GM19463 (cell line): ENCODE data around the gene BIN1.

Source experiments
- ATAC-seq: cut with Tn5 transposase; IDR thresholded peaks from one replicate; pipeline ENCODE4 v1.9.1; 2021; ENCODE audit warnings: mild to moderate bottlenecking, moderate library complexity; ENCODE audit not compliant: unreplicated experiment

BIN1 gene

DNA sequence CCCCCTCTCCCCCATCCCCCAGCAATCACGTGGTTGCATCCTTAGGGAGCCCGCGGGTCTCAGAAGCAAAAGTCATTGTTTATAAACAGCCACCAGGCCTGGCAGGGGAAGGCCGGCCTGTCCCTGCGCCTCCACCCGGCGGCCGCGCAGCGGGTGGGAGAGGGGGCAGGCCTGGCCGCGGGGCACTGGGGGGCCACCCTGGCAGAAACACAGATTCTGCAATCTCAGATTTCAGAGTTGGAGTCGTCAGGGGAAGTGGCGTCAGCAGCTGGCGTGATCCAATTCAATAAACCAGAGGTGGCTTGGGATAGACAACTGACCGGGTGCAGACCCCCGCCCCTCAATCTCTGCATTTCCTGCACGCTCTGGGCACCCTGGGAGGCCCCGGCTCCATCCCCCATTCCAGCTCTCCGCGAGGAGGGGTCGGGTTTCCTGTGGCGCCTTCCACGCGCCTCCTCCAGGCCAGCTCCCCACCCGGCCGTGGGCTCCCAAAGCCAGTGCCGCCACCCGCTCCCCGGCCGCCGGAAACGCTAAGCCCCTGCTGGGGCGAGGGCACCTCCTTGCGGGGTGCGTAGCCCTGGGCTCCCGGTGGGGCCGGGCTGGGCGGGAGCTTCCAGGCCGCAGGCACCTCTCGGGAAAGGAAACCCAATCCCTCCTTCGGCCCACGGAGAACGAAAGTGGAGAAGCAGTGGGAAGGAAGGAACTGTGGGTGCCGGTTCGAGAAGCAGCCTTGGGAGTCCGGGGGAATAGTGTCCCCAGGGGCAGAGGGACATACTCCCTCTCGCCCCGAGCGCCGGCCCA lies 1.1 kb downstream of the BIN1 start:
- no peak for ATAC-seq

- no peak for ATAC-seq
These were observed 1.9 kb downstream of the BIN1 start for GRCh38 chr2:127104881-127105655.

GRCh38 chr2:127104166-127104660 lies 2.7 kb downstream of the BIN1 start:
- no peak for ATAC-seq

DNA sequence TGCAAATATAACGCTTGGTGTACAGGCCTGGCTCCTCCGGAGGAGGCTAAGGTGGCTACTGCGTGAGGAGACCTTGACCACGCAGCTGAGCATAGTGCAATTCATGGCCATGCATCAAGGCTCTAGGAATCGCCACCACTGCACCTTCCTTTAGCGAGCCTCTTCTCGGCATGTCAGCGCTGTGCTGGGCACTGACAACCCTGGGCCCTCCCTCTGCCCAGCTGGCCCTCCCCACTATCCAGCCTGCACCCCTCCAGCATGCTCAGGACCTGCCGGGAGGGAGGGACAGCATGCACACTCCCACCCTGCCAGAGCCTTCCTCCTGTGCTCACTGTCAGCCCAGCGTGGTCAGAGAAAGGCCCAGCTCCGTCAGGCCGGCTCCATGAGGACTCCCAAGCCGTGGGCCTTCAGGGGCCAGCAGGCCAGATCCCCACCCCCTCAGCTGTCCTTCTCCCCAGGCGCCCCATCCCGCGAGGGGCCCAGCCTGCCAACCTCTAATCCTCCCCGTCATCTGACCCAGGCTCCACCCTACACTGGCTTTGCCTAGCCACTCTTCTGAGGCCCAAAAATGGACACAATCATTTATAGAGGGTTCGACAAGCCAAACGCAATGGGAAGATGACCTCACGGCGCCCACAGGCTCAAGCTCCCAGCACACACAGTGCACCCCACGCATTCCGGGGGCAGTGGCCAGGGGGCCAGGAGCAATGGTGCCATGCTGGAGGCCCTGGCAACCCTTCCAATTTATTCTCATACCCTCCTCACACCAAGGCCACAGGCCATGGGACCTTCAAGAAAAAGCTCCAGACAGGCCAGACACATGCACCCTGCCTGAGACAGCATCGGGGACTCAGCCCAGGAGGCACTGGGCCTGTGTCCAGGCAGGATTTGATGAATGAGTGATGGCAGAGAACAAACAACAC lies 3.5 kb downstream of the BIN1 start:
- ATAC-seq: no peak

DNA sequence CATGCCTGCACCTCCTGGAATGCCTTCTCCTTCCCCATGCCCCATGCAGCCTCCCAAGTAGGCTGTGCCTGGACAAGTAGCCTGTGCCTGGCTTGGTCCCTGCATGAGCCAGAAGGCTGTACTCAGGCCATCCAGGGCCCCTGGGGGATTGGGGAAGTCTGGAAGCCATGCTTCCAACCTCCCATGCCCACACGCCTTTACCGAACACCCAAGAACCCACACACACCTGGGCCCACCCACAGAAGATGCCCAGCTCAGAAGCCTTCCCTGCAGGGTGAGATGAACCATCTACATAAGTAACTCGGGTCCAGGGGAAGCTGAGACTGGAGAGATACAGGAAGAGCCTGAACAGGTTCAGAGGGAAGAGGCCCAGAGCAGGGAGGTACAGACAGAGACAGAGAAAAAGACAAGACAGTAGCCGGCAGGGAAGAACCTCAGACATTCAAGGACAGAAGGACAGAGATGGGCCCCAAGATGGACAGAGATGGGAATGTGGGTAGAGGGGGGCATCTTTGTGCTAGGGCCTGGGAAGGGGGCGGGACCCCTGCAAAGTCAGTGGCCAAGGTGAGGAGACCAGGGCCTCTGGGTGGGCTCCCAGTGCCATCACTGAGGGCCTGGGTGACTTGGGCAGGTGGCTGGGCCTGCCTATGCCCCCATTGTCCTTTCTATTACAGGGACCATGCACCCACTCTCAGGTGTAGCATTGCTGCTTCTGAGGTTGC lies 4.3 kb downstream of the BIN1 start:
- no peak for ATAC-seq

- no peak for ATAC-seq
These were observed 5.0 kb downstream of the BIN1 start for GRCh38 chr2:127101756-127102477.

DNA sequence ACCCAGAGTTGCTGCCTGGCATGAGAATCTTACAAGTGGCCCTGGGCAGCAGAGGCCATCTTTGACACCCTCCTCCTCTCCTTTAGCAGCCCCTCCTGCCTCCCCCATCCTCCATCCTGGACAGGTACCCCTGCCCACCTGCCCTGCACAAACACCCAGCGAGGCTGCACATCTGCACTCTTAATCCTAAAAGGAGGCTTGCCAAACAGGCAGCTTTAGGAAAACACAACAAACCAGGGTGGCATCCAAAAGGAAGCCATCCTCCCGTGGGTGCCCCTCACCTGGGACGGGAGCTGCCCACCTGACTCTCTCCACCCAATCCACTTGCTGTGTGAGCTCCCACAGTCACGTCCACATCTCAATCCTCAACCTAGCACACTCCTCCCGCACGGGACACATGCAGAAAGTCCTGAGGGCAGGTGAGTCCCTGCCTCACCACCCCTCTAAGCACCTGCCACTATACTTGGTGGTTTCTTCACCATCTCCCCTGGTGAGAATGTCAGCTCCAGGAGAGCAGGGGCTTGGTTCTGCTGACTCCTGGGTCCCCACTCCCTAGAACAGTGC lies 5.8 kb downstream of the BIN1 start:
- no peak for ATAC-seq

GRCh38 chr2:127100251-127101047 lies 6.5 kb downstream of the BIN1 start:
- no peak for ATAC-seq

GRCh38 chr2:127098711-127099110 lies 8.2 kb downstream of the BIN1 start:
- ATAC-seq: no peak

DNA sequence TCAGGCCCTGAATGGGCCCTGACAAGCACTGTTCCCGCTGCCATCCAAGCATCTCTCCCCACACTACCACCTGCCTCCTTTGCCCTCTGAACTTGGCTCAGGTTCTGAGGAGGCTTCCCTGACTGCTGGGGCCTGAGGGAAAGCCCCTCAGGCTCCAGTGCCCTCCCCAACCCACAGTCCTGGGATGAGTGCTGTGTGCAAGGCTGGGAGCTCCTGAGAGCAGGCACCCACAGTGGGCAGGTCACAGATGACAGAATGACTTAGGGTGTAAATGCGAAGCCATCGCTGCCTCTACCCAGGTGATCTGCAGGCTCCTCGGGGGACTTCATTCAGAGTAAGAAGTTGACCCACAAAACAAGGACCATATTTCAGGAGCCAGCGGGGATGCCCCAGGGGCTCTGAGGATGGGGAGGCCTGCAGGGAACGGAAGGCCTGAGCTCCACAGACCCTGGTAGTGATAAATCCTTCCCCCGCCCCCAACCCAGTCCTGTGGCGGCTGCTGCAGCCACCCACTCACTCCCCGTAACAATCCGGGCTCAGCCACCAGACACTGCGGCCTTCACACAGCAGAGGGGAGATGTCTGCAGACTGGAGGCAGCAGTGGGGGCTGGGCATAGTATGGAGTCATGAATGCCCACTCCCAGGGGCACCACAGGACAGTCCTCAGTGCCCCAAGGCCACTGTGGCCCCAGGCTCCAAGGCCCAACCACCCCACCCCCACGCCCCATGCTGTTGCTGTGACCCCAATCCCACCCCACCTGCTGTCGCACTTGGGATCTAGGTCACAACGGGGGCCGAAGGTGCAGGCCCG lies 8.9 kb downstream of the BIN1 start:
- no peak for ATAC-seq

DNA sequence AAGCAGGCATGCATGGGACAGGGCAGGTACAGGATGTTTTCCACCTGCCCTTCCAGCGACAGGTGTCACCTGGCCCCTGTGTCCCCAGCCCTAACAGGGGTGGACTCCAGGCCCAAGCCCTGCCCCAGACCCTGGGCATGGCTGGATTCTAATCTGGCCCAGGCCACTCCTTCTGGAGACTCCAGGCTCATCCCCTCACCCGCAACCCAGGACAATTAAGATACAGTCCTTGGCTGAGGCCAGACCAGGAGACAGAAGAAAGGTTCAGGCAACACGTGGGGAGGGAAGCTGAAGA lies 9.5 kb downstream of the BIN1 start:
- ATAC-seq: no peak

DNA sequence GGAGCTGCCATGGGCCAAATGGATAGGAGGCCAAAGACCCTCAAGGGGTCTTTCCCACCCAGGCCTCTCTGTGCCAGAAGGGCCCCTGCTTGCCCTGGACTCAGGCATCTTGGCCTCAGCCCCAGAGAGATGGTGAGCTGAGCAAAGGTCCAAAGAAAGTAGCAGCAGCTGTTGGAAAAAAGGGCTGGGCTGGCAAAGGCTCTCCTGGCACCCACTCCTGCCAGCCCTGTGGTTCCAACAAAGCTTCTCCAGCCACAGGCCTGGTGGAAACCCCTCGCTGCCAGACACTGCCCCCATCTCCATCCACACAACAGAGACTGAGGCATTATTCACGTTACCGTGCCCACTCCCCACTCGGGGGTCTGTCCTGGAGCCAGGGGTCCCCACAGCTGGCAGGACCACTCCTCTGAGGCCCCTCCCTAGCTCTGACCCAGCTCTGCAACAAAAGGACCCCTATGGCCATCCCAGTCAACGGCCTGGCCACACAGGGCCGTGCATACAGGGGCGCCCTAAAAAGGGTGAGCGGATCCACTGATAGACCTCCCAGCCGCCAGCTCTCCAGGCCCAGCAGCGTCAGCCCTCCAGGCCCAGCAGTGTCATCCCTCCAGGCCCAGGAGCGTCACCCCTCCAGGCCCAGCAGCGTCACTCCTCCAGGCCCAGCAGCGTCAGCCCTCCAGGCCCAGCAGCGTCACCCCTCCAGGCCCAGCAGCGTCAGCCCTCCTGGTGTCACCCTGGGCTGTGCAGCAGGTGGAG lies 10.1 kb downstream of the BIN1 start:
- no peak for ATAC-seq

GRCh38 chr2:127096280-127096679 lies 10.7 kb downstream of the BIN1 start:
- ATAC-seq: no peak

DNA sequence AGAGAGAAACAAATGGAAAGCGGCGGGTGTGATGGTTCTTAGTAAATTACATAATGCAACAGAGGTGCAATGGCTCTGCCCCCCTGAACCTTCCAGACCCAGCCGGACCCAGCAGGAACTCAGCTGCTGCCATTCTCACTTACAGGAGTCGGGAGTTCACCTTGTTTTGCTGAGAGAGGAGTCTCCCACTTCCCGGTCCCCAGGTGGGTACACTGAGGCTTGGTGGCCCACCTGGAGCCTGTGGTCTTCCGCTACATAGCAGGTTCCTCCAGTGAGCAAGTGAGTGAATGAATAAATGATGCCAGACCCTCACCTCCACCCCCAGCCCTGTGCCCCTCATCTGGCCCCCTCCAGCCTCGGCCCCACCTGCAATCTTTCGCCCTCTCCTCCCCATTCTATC lies 11.2 kb downstream of the BIN1 start:
- no peak for ATAC-seq

DNA sequence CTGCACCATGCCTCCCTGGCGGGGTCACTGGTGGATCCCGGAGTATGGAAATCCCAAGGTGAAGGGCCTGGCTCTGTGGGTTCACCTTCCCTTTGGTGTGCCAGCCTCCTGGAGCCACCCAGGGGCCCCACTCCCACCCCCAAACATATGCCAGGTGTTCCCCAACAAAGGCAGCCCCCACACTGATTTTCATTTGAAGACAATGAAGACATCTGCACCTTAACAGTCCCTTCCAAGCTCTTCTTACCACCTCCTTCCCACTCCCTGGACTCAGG lies 11.7 kb downstream of the BIN1 start:
- no peak for ATAC-seq

DNA sequence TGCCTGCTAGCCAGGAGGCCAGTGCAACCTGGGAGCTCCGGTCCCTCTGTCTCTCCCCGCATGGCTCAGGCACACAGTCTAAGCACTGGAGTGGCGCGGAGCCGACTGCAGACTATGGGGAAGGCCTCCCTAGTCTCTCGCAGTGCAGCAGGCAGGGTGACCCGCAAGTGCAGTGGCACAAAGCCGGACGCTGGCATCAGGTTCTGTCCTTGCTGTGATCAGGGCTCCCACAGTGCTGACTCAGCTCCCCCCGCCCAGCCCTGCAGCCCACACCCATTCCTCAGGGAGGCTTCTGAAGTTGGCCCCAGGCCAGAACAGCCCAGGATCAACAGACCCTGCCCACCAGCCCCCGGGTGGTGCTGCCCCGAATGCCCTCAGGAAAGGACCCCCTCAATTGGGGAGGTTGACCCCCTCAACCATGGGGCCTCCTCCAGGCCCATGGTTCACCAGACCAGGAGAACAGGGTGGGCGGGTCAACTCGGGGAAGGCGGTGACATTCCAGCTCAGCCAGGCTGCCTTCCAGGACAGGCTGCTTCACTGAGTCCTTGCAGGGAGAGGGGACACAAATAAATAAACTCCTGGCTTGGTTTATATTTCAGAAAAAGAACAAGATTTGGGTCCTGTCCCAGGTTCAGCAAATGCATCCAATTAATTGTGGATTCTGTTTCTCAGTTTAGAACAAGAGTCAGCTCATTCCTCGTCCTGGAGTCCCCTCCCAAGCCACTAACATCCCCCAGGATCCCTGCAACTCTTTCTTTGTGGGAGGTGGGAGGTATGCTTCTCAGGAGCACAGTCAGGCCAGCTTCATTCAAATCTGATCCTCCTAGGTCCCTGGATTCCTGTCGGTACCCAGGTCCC lies 12.2 kb downstream of the BIN1 start:
- no peak for ATAC-seq
